Astrocyte (in vitro differentiated cells and primary cell): ENCODE results near the gene PTK6.

Source experiments
- CTCF ChIP-seq: IDR thresholded peaks from 2 replicates; pipeline ENCODE4 v1.5.1; 2011; ENCODE audit warnings: low read depth, mild to moderate bottlenecking, inconsistent platforms, low read length, moderate library complexity; ENCODE audit not compliant: insufficient read depth
- EZH2 ChIP-seq: IDR thresholded peaks from 2 replicates; pipeline ENCODE4 v1.6.1; 2012; ENCODE audit warnings: mild to moderate bottlenecking, low read length, inconsistent platforms; ENCODE audit not compliant: insufficient read depth

GRCh38 chr20:63542031-63542559 lies 4.9 kb upstream of the PTK6 start:
- no peak for TF ChIP-seq CTCF
- TF ChIP-seq EZH2, result no peak
